GM21717 (cell line): ENCODE results near the gene NBPF4.
"Not testable (repeated sequence)": the region's sequence is repeated elsewhere in the genome, so short reads cannot be mapped to it uniquely, and the experiment has no call there.

Source experiments
- ATAC-seq: cut with Tn5 transposase; IDR thresholded peaks from one replicate; pipeline ENCODE4 v1.9.1; 2021; ENCODE audit warnings: mild to moderate bottlenecking, moderate library complexity; ENCODE audit not compliant: unreplicated experiment

NBPF4 gene

DNA sequence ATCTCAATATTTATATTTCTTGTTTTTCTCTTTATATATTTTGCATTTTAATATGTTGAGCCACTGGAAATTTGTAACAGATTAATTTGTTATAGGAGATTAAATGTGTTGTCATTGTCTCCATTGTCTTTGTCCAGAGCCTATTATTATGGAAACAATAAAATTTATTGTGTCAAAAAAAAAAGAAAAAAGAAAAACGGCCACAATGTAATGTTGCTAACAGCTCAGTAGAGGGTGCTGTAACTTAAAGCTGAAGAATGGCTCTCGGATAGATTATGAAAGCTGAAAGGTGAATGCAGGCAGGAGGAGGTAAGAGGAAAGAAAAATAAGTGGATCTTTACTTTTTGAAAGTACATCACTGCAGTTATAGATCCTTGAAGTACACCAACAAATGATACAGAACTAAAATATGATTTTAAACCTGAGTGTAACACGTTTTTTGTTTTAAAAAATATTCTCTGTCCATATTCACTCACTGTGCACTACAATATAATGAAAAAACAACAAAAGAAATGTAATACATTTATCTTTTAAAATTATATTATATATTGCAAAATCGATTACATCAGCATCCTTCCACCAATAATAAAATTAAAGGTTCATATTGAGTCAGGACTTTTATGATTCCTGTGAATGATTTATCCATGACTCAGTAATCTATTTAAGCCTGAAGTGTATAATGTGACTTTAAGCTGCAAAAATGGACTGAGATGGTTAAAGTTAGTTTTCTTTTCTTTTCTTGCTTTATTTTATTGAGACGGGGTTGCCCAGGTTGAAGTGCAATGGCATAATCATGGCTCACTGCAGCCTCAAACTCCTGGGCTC, 29.0 kb downstream of the NBPF4 start:
- not testable (repeated sequence) for ATAC-seq

DNA sequence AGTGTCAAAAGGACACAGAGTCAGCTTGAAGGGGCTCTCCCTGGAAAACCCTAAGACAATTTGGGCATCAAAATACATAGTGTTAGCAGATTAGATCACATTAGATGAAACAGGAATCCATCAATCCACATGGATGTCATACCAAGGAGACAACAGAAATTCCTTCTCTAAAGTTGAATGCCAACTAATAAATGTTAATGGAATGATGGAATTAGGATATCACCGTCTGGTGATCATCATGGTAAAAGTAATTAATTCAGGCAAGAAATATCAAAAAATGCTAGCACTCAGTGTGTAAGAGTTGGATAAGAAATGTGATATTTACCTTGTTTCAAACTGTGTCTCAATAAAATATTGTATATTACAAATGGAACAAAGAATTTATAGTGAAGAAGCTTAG, 32.9 kb downstream of the NBPF4 start:
- ATAC-seq, result no peak

DNA sequence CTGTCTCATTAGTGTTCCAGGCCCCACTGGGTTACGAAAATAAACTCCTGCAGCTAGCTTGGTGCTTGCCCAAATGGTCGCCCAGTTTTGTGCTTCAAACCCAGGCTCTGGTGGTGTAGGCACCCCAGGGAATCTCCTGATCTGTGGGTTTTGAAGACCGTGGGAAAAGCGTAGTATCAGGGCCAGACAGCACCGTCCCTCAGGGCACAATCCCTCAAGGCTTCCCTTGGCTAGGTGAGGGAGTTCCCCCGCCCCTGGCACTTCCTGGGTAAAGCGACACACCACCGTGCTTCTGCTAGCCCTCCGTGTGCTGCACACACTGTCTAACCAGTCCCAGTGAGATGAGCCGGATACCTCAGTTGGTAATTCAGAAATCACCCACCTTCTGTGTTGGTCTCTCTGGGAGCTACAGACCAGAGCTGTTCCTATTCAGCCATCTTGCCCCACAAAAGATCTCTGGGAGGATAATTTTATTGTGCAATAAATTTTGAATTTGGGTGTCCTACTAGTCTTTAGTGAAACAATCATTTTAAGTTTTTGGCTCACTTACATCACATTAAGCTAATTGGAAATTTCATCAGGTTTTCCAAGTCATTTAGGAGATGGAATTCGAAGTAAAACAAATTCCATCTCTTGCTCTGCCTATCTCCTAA, 34.3 kb downstream of the NBPF4 start:
- no peak for ATAC-seq

DNA sequence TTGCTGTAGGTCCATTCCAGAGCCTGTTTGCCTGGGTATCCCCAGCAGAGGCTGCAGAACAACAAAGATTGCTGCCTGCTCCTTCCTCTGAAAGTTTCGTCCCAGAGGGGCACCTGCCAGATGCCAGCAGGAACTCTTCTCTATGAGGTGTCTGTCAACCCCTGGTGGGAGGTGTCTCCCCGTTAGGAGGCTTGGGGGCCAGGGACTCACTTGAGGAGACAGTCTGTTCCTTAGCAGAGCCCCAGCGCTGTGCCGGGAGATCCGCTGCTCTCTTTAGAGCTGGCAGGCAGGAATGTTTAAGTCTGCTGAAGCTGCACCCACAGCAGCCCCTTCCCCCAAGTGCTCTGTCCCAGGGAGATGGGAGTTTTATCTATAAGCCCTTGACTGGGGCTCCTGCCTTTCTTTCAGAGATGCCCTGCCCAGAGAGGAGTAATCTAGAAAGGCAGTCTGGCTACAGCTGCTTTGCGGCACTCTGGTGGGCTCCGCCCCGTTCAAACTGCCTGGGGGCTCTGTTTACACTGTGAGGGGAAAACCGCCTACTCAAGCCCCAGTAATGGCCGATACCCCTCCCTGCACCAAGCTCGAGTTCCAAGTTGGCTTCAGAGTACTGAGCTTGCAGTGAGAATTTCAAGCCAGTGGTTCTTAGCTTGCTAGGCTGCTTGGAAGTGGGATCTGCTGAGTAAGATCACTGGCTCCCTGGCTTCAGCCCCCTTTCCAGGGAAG, 35.0 kb downstream of the NBPF4 start:
- no peak for ATAC-seq

DNA sequence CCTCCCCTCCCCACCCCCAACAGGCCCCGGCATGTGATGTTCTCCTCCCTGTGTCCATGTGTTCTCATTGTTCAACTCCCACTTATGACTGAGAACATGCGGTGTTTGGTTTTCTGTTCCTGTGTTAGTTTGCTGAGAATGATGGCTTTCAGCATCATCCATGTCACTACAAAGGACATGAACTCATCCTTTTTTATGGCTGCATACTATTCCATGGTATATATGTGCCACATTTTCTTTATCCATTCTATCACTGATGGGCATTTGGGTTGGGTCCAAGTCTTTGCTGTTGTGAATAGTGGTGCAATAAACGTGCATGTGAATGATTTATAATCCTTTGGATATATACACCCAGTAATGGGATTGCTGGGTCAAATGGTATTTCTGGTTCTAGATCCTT, 40.3 kb downstream of the NBPF4 start:
- not testable (repeated sequence) for ATAC-seq

DNA sequence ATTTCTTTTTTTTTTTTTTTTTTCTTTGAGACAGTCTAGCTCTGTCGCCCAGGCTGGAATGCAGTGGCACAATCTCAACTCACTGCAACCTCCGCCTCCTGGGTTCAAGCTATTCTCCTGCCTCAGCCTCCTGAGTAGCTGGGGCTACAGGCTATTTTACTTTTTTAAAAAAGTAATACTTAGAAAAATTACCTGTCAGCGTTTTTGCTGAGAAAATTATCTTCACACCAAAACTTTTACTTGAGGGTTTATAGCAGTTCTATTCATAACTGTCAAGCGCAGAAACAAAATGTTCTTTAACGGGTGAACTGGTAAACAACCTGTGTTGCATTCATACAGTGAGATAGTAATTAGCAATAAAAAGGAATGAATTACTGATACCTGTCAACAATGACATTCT, 42.2 kb downstream of the NBPF4 start:
- no peak for ATAC-seq

DNA sequence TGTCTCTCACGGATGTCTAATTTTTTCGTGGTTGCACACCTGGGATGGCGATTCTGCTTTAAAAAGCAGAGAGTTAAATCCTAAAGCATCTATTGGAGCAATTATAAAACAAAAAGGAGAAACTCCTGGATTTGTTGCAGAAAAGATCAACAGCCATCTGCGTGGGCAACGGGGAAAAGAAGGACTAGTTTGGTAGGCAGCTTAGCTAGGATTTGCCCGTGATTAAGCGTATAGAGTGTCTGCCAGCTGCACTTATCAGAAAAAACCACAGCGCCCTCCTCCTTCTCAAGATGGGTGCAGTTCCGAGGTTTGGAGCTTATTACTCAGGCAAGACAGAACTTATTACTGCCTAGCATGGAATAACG, 43.2 kb downstream of the NBPF4 start:
- ATAC-seq, result no peak

DNA sequence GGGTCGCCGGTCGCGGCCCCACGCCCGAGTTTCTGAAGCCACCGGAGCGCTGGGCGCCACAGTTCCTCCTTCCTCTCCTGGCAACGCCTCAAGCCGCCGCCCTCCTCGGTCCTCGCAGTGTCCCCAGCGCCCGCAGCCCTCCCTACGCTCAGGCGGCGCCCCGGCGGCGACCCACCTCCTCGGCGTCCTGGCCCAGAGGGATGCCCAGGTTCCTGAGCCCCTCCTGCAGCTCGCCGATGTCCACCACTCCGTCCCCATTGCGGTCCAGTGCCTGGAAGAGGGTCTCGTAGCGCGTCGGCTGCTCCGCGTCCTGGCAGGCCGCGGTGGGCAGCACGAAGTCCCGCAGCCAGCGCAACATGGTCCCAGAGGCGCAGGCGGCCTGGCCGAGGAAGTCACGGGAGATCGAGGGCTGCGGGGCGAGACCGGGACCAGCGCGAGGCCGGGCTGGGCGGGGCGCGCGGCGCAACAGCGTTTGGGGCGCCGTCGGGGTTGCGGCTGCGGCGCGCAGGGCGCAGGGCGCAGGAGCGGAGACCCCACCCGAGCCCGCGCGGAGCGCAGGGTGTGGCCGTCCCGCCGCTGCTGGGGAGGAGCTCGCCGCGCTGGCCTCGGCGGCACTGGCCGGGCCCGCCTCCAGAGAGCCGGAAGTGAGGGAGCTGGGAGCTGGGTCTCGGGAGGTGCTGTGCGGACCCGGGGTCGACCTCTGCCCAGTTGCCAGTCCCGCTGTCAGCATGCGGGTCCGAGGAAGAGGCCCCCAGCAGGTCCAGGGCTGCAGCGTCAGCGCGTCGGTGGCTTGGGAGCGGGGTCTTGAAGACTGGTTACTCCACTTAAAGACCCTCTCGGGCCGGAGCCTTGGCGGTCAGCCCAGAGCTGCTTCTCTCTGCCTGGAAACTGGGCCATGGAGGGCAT, 43.8 kb downstream of the NBPF4 start, which contains the start of gene SLC25A24:
TSS of gene SLC25A24 (minus strand) at position 563 of the 906 bp plus-strand sequence. CDS start at position 358, 205 bp downstream.
- ATAC-seq, result peak; percentile 79

DNA sequence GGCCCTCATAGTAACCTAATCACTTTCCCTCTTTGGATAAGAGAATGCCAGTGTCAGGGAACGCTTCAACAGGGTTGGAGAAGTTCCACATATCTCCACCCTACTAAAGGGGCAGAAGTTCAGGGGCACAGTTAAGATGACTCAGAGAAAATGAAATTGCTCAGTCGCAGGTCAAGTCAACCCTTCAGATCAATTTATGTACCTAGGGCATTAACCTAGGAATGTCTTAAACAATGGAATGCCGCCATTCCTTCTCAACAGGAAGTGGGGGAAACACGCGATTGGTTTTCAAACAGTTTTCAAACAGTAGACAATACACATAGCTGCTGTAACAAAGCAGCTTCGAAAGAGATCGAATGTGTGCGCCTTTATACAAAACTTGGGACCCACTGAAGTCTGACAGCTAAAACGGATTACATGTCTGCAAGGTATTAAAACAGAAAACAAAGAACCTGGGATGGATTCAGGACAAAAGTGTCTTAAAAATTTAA, 44.6 kb downstream of the NBPF4 start:
- no peak for ATAC-seq

DNA sequence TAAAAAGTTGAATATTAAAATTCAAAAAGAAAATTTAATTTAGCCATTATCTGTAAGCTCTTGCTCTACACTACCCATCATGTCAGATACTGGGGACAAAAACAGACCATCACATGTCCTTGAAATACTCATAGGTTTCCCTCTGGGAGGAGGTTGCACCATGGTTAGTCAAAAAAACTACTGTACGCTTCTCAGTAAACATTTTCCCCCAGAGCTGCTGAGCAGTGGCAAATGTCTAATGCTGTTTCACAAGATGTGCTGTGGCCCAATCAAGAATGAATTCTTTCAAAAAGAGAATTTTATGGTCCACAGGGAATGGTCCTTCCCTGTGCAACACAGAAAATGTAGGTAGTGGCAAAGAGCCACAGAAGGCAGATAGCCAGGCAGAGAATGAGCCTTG, 49.8 kb downstream of the NBPF4 start:
- no peak for ATAC-seq

DNA sequence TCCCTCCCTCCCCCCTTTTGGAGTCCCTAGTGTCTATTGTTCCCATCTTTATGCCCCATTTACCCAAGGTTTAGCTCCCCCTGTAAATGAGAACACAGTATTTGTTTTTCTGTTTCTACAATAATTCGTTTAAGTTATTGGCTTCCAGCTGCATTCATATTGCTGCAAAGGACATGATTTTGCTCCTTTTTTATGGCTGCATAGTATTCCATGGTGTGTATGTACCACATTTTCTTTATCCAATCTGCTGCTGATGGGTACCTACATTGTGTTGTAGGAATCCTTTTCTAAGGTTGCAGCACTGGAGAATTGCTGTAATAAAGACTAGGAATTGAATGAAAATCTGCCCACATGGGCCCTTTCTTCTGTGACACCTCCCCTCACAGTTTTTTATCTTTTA, 50.5 kb downstream of the NBPF4 start:
- ATAC-seq, result no peak

DNA sequence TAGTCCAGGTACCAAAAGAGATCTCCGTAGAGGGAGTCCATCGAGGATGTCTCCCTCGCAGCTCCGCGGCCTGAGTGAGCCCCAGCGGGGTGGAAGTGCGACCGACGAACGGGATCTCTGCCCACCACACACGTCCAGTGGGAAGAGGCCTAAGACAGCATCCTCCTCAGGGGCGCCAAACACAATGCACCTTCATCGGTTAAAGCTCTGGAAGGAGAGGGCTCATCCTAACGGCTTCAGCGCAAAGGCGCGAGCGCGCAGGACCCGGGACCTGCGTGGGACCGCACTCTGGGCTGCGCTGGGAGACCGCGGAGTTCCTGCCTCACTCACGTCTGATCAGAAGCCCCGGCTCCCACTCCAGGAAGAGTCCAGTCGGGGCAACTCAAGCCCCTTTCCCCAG, 51.3 kb downstream of the NBPF4 start:
- no peak for ATAC-seq

DNA sequence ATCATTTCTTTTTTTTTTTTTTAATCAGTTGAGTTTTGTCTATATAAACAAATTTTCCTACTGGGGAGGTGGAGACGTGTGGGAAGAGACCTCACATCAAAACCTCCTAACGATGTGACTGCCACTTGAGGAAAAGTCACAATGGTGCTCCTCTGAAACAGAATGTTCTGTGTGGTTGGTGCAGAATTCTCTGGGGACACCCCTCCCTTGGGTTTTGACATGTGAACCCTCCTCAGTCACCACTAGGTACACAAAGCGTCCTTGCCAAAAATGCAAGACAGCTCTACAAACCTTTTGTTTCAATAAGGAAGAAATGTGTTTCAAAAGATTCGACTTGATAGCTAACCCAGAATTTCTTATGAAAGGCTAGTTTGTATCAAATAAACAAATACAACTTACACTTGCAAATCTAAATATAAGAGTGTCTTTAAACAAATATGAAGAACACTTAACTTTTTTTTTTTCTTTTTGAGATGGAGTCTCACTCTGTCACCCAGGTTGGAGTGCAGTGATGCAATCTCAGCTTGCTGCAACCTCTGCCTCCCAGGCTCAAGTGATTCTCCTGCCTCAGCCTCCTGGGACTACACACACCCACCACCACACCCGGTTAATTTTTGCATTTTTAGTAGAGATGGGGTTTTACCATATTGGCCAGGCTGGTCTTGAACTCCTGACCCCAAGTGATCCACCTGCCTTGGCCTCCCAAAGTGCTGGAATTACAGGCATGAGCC, 53.0 kb downstream of the NBPF4 start:
- ATAC-seq, result no peak

DNA sequence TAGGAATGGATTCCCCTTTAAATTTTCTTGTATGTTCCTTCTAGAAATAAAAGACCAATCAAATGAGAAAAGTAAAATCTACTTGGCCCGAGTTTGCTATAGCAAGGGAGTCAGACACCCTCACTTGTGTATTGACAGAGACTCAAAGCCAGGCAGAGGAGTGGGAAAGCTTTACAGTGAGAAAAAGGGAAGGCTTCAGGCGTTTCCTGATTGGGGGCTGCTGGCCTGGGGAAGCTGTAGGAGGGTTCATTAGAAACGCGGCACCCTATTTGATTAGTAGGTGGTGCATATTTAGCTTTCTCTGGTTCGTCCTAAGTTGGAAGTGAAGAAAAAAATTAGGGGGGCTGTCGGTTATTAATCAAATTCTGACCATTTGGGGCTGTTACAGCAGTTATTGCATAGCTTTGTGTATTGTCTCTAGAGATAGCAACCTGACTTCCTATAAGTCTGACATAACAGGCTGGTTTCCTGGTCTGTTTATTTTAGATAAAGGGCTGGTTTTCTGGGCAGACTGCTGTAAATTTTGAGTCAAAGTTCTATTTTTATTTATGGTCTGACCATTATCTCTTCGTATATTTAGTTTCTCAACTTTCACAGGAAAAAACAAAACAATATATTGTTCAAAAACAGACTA, 53.8 kb downstream of the NBPF4 start:
- ATAC-seq, result no peak

DNA sequence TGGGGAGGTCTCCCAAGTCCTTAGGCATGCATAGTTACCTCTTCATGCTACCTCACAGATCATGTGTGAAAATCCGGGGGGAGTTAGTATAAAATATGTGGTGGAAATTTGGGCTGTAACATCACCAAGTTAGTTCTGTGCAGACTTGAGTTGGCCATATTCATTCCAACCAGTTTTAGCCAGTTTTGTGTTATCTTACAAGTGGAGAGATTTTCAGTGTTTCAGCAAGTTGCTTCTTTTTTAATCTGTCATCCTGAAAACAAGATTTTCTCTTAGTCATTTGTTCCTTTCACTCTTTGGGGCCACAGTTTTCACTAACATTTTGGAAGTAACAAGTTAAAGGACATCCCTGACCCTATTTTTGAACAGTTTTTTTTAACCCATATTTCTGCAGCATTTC, 55.1 kb downstream of the NBPF4 start:
- ATAC-seq, result no peak

DNA sequence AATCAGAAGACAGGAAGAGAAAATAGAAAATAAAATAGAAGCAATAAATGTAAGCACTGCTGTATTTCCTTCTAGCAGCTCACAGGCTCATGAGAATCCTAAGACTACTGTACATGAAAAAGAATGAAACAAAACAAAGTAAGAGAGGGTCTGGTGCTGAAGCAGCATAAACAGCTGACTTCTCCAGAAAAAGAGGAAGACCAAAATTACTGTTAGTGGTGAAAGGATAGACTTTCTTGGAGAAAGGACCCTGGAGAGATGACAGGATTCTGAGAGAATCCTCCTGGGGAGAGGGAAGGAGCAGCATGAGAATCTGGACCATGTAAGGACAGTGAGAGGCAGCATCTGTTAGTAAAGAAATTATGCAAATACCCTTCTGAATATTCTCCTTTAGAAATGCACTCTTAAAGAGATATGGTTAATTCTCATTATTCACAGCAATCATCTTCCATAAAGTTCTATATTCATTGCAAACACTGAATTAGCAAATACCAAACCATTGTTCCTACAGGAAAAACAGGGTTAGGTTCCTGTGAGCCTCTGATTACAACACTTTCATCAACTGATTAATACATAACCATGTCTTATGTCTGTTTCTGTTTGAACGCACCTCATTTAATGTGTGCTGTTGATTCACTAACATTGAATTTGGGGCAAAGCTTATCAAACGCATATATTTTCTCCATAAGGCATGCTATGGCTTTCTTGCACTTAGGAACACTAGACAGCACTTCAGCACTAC, 60.7 kb downstream of the NBPF4 start:
- no peak for ATAC-seq

DNA sequence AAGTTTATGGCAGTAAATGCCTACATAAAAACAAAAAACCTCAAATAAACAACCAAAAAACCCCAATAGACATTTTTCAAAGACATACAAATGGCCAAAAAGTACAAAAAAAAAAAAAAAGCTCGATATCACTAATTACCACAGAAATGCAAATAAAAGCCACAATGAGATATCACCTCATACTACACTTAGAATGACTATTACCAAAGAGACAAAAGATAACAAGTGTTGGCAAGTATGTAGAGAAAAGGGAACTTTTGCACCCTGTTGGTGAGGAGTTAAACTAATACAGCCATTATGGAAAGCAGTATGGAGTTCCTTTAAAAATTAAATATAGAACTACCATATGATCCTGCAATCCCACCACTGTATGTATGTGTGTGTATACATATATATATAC, 64.9 kb downstream of the NBPF4 start:
- no peak for ATAC-seq
